NCI-H2196 treated with DMSO at 0.1 percent for 48 hours (cell line): Measurements from ENCODE around the gene SEC16A.
A peak's percentile ranks its signal among the peaks of the same experiment; 100 is the strongest.

Experiments
- DNase-seq: peaks from one replicate; lab custom pipeline; 2025; ENCODE audit not compliant: unreplicated experiment; lab: John Stamatoyannopoulos, UW

The SEC16A gene

GRCh38 chr9:136442265-136442664, 40.6 kb downstream of the SEC16A start:
- no peak for DNase-seq

GRCh38 chr9:136441681-136442245, 41.1 kb downstream of the SEC16A start:
- DNase-seq, result no peak

- no peak for DNase-seq
Observed at GRCh38 chr9:136441191-136441680, 41.6 kb downstream of the SEC16A start.

- DNase-seq, result peak; percentile 55
Observed at GRCh38 chr9:136439481-136440408, 43.1 kb downstream of the SEC16A start, which contains the start of gene INPP5E. Gene INPP5E (minus strand): TSS chr9:136439845. CDS start chr9:136439419, 426 bp downstream.

- no peak for DNase-seq
Observed at GRCh38 chr9:136438548-136439480, 44.0 kb downstream of the SEC16A start.

GRCh38 chr9:136437839-136438547, 44.8 kb downstream of the SEC16A start:
- DNase-seq, result no peak

- DNase-seq, result no peak
Observed at GRCh38 chr9:136437430-136437829, 45.4 kb downstream of the SEC16A start.

- DNase-seq, result no peak
Observed at GRCh38 chr9:136436055-136436634, 46.7 kb downstream of the SEC16A start.

- DNase-seq, result no peak
Observed at GRCh38 chr9:136434580-136435169, 48.2 kb downstream of the SEC16A start.

- no peak for DNase-seq
Observed at GRCh38 chr9:136433849-136434579, 48.8 kb downstream of the SEC16A start.

GRCh38 chr9:136433043-136433715, 49.7 kb downstream of the SEC16A start:
- no peak for DNase-seq

- DNase-seq, result no peak
Observed at GRCh38 chr9:136432591-136432990, 50.2 kb downstream of the SEC16A start.

GRCh38 chr9:136431782-136432350, 51.0 kb downstream of the SEC16A start:
- no peak for DNase-seq

- DNase-seq, result no peak
Observed at GRCh38 chr9:136430588-136431234, 52.1 kb downstream of the SEC16A start.

- DNase-seq, result no peak
Observed at GRCh38 chr9:136429683-136430491, 53.0 kb downstream of the SEC16A start.

- no peak for DNase-seq
Observed at GRCh38 chr9:136429075-136429628, 53.7 kb downstream of the SEC16A start.
